ENCODE data around the gene BORCS6. TPM values are rescaled to one million over a fixed set of nuclear protein-coding genes. Genes with fewer than 3 reads are reported as not detected.

Gene BORCS6
- total and polyA plus RNA-seq, 2 of the 4 experiments (the other 2 are of a cell fraction), result 2.7 to 3.3 TPM

- DNase-seq, result no peak
- Histone ChIP-seq H4K20me1 (ENCODE audit: insufficient read depth, low read length) (peaks cover 8% of the 10 kb centered on the region; the same call in 1 of the 2 replicates), H4K91ac (ENCODE audit: insufficient read depth, low read depth, low read length) (peak overlapping the region; percentile 48; the same call in 1 of the 2 replicates), H3K36me3 (ENCODE audit: control insufficient read depth, insufficient read depth, low read length) (no peaks in the 10 kb centered on the region), H3K4me3 (ENCODE audit: insufficient read depth, low read depth, low read length) (peak overlapping the region; percentile 65), H3K9me1 (ENCODE audit: insufficient read depth, low read length) (peaks cover 21% of the 10 kb centered on the region), H3K4me2 (ENCODE audit: low read depth, low read length) (peak overlapping the region; percentile 88), H2AK5ac (ENCODE audit: low read depth, low read length) (peak overlapping the region; percentile 48), H3K18ac (ENCODE audit: low read depth, low read length) (no peak overlapping the region), H3K4me1 (ENCODE audit: control insufficient read depth, insufficient read depth, low read length) (peaks cover 12% of the 10 kb centered on the region), H4K8ac (ENCODE audit: low read depth in 2 of 2, low read length in 2 of 2) (peak overlapping the region; percentile 90 to 98; a peak in 2 of 4 replicates), H3K56ac (ENCODE audit: extremely low read depth, insufficient read depth, low read length) (peak overlapping the region; percentile 73), H3K79me1 (ENCODE audit: low read depth in 1 of 2, low read length in 2 of 2) (peaks cover 9 to 30% of the 10 kb centered on the region in 2 experiments; a peak in 3 of 4 replicates), H4K5ac (ENCODE audit: low read depth, low read length) (no peak overlapping the region), H3K4ac (ENCODE audit: low read depth, low read length) (peak overlapping the region; percentile 63), H3K9ac (ENCODE audit: low read depth, low read length) (peak overlapping the region; percentile 72), H2BK20ac (ENCODE audit: low read depth, low read length) (no peak overlapping the region), H3K9me3 (ENCODE audit: control insufficient read depth, insufficient read depth, low read length) (no peaks in the 10 kb centered on the region), H3K27ac (ENCODE audit: insufficient read depth, low read length) (peak overlapping the region; percentile 56), H3K14ac (replicated peaks; ENCODE audit: low read depth, low read length) (peak overlapping the region; percentile 85), H3K27me3 (ENCODE audit: control insufficient read depth, insufficient read depth, low read length) (no peaks in the 10 kb centered on the region), H3K23ac (ENCODE audit: low read depth, low read length) (peak overlapping the region; percentile 86; the same call in 1 of the 2 replicates), H2BK120ac (ENCODE audit: low read depth, low read length) (0 out of 2 replicates have a peak overlapping the region, but pooled peaks have one; percentile 7), H2AK9ac (replicated peaks; ENCODE audit: low read depth, low read length, poor library complexity) (peak overlapping the region; percentile 98), H2BK5ac (ENCODE audit: low read depth, low read length, poor library complexity, severe bottlenecking) (peak overlapping the region; percentile 40), H2AFZ (replicated peaks; ENCODE audit: low read length, poor library complexity) (peak overlapping the region; percentile 100), H2BK15ac (ENCODE audit: low read depth, low read length) (no peak overlapping the region; the same call in 2 of the 3 replicates)
- ATAC-seq (ENCODE audit: low read depth), result peak; percentile 6
- intact Hi-C loops (cut with micrococcal nuclease), result no loop called here
- no peak for TF ChIP-seq RAD21 (IDR thresholded peaks at IDR 0.05; ENCODE audit: low read length)
- in situ Hi-C loops (cut with MboI; ENCODE audit: low sequenced_read_pairs), result no loop called here
- POLR2A ChIA-PET (ENCODE audit: unreplicated experiment), result no interaction called here
- BruUV-seq (replicated peaks), result no TSS peak
- WGBS, 2 experiments (ENCODE audit: extremely low coverage in 2 of 2, insufficient read length in 1 of 2), result 0% methylated on average over 1 of the region's 11 CpGs; no CpG with 5 or more reads in 1 of the 2 experiments
- CTCF ChIA-PET, result no interaction called here
- dilution Hi-C loops (cut with HindIII; ENCODE audit: low sequenced_read_pairs, unreplicated experiment), result no loop called here
Measured at GRCh38 chr17:8175795-8176196, 14.2 kb downstream of the BORCS6 start.

Data from IMR-90 (cell line).